Neutrophil (primary cell): ENCODE results near the gene ADORA3.
A peak's percentile ranks its signal among the peaks of the same experiment; 100 is the strongest.

Experiments used
- H3K27ac ChIP-seq: fragments of 200-600 bp; sonication (generic); 2 replicates; pipeline ENCODE4 v1.5.1; 2016; ENCODE audit warnings: mild to moderate bottlenecking, moderate library complexity
- H3K27me3 ChIP-seq: fragments of 200-600 bp; sonication (generic); 2 replicates; pipeline ENCODE4 v1.6.0; 2016; ENCODE audit warnings: mild to moderate bottlenecking
- H3K36me3 ChIP-seq: fragments of 200-600 bp; sonication (generic); 2 replicates; pipeline ENCODE4 v1.5.1; 2017
- H3K4me1 ChIP-seq, 2 experiments: fragments of 200-600 bp in 1 of 2; sonication (generic) in 1 of 2; 1 replicate in 1 of 2; 2 replicates in 1 of 2; pipeline versions ENCODE4 v1.5.1 to v1.6.1; 2013 to 2016; ENCODE audit warnings: low read depth in 1 of 2, low read length in 1 of 2, mild to moderate bottlenecking in 1 of 2, moderate library complexity in 1 of 2; ENCODE audit not compliant: control insufficient read depth in 1 of 2, insufficient read depth in 1 of 2
- H3K4me3 ChIP-seq, 2 experiments: fragments of 200-600 bp in 1 of 2; sonication (generic) in 1 of 2; 1 replicate in 1 of 2; 2 replicates in 1 of 2; pipeline ENCODE4 v1.5.1; 2013 to 2016; ENCODE audit warnings: low read depth in 1 of 2, low read length in 1 of 2, mild to moderate bottlenecking in 1 of 2, moderate library complexity in 1 of 2
- H3K9me3 ChIP-seq: fragments of 200-600 bp; sonication (generic); 2 replicates; pipeline ENCODE4 v1.5.1; 2016
- TF ChIP-seq, protein P1 (sequence below): fragments of 200-600 bp; sonication (generic); IDR thresholded peaks from 2 replicates; pipeline ENCODE4 v1.5.1; 2016; ENCODE audit warnings: antibody characterized with exemption

Gene ADORA3

DNA sequence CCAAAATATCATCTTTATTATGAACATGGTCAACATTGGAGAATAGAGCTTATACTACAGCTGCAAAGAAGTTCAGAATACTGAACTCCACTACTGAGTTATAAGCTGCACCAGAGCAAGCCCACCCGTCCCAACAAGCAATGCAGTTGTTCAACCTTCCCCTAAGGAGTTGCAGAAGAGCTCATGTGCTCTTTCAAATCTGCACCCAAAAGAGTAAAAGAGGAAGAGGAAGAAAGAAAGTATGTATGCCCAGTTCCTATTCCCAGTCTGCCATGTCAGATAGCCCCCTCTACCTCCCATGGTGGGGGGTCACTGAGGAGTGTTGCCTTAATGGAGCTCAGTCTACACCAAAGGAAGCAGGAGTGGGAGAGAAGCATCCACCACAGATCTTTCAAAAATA is 22.8 kb downstream of the ADORA3 start:
- Histone ChIP-seq H3K4me1 (peaks cover 48 to 65% of the 10 kb centered on the region in 2 experiments), H3K4me3 (no peak overlapping the region)
- TF ChIP-seq, protein P1, sequence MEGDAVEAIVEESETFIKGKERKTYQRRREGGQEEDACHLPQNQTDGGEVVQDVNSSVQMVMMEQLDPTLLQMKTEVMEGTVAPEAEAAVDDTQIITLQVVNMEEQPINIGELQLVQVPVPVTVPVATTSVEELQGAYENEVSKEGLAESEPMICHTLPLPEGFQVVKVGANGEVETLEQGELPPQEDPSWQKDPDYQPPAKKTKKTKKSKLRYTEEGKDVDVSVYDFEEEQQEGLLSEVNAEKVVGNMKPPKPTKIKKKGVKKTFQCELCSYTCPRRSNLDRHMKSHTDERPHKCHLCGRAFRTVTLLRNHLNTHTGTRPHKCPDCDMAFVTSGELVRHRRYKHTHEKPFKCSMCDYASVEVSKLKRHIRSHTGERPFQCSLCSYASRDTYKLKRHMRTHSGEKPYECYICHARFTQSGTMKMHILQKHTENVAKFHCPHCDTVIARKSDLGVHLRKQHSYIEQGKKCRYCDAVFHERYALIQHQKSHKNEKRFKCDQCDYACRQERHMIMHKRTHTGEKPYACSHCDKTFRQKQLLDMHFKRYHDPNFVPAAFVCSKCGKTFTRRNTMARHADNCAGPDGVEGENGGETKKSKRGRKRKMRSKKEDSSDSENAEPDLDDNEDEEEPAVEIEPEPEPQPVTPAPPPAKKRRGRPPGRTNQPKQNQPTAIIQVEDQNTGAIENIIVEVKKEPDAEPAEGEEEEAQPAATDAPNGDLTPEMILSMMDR, result no peak

DNA sequence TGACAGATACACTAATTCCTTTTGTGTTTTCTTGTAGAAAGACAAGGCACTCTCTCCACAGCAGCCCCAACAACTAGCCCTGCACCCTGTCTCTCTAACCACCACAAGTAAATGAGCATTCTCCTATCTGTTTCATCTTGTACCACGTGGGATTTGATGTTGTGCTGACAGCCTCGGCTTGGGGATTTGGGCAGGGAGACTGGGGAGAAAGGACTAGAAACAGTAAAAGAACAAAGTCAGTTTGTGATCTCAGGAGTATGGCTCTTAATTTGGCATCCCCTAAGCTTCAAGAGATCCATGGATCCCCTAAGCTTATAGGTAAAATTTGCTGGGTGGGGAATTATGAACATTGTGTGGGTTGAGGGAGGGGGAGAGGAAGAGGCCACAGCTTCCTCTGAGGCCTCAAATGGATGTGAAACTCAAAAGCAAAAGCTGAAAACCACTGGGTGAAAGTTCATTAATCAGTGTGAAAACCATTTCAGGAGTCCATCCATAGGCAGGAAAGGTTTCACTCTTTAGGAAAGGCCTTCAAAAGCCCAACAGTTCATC is 26.6 kb downstream of the ADORA3 start:
- Histone ChIP-seq H3K4me3 (peak overlapping the region; percentile 28 to 78), H3K27me3 (no peaks in the 10 kb centered on the region), H3K4me1 (peaks cover 77 to 88% of the 10 kb centered on the region in 2 experiments), H3K9me3 (no peaks in the 10 kb centered on the region), H3K27ac (peak overlapping the region; percentile 97), H3K36me3 (peaks cover 5% of the 10 kb centered on the region)
- TF ChIP-seq, protein P1, result no peak

More for the DNA sequence above, 22.8 kb downstream of the ADORA3 start:
- Histone ChIP-seq H3K27ac (peak overlapping the region; percentile 77), H3K36me3 (peaks cover 5% of the 10 kb centered on the region), H3K27me3 (no peaks in the 10 kb centered on the region), H3K9me3 (no peaks in the 10 kb centered on the region)

DNA sequence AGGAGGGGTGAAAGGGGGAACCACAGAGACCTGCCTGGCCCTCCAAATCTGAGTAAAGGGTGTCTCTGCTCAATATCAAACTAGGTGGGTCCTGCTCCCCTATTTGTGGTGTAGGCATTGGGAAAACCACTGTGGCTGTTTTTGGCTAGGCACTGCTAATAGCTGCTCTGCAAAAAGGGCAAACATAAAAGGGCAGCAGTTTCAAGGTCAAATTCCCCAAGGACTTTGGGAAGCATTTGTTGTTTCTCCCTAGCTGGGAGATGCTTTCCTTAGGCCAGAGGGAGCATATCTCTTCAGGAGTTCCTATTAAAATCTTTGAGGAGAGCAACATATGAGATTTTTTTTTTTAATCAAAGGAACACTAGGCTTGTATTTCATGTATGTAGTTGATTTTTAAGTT is 27.2 kb downstream of the ADORA3 start:
- H3K9me3 ChIP-seq, result no peaks in the 10 kb centered on the region
- H3K36me3 ChIP-seq, result peaks cover 5% of the 10 kb centered on the region
- TF ChIP-seq, protein P1, result no peak
- no peaks in the 10 kb centered on the region for H3K27me3 ChIP-seq
- peak overlapping the region; percentile 97 for H3K27ac ChIP-seq
- peaks cover 77 to 88% of the 10 kb centered on the region in 2 experiments for H3K4me1 ChIP-seq
- H3K4me3 ChIP-seq, result peak overlapping the region; percentile 9 to 78

DNA sequence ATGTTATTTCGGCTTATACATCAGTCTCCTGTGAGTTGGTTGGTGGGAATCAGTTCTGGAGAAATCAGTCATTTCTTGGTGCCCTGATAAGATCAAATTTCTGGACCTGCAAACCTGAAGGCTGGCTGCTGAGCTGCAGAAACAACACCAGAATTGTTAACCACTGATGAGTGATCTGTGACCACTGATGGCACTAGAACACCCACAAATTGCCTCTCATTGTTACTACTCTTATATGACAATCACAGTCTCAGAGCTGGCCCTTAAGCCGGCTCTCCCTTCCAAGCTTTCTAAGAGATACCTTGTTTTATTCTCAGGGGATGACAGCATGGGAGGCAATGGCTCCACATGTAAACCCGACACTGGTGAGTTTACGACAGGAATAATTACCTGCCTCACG is 27.7 kb downstream of the ADORA3 start:
- Histone ChIP-seq H3K27ac (peak overlapping the region; percentile 97), H3K4me3 (peak overlapping the region; percentile 61 to 78), H3K36me3 (peaks cover 5% of the 10 kb centered on the region), H3K27me3 (no peaks in the 10 kb centered on the region), H3K9me3 (no peaks in the 10 kb centered on the region), H3K4me1 (peaks cover 77 to 87% of the 10 kb centered on the region in 2 experiments)
- TF ChIP-seq, protein P1, result no peak

DNA sequence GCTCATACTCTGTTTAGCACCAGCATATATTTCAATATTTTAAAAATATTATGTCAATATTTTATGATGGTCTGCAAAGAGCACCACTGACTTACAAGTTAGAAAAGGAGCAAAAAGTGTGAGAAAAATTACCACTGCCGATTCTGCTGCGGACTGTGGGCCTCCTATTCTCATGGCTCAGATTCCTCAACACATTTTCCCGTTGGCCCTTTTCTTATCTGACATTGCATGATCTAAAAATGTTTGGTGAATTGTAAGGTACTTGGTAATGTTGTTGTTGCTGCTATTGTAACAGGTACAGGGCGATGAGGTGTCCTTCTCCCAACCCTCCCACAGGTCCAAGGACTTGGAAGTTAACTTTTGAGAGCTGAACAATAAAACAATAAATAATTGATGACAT is 28.9 kb downstream of the ADORA3 start:
- peak overlapping the region; percentile 61 to 78 for H3K4me3 ChIP-seq
- peaks cover 78 to 87% of the 10 kb centered on the region in 2 experiments for H3K4me1 ChIP-seq
- peak overlapping the region; percentile 97 for H3K27ac ChIP-seq
- no peaks in the 10 kb centered on the region for H3K27me3 ChIP-seq
- no peaks in the 10 kb centered on the region for H3K9me3 ChIP-seq
- TF ChIP-seq, protein P1, result no peak
- peaks cover 5% of the 10 kb centered on the region for H3K36me3 ChIP-seq
